GM10248 (cell line): ENCODE results near the gene PCF11.

ENCODE experiments used
- CTCF ChIA-PET: fragments of 300-600 bp; sonication (Branson Sonifier 250); formaldehyde crosslinking; extraction: SDS; loops from one replicate; lab custom pipeline; 2021; ENCODE audit warnings: antibody characterized with exemption; lab: Yijun Ruan, JAX
- POLR2A ChIA-PET: fragments of 350-650 bp; sonication (Branson Sonifier 250); formaldehyde crosslinking; extraction: SDS; loops from one replicate; lab custom pipeline; 2020; ENCODE audit warnings: antibody characterized with exemption; lab: Yijun Ruan, JAX
- DNase-seq: peaks from one replicate; pipeline ENCODE4 v3.0.0; 2012; ENCODE audit errors: extremely low spot score
- CTCF ChIP-seq: IDR thresholded peaks from 2 replicates; pipeline ENCODE4 v1.5.1; 2012; ENCODE audit warnings: mild to moderate bottlenecking, low read depth; ENCODE audit errors: extremely low read depth, missing control alignments, control extremely low read depth

PCF11 gene

GRCh38 chr11:83118814-83119213, 38.1 kb upstream of the PCF11 start:
- DNase-seq, result no peak
- CTCF ChIA-PET, result interaction anchor here (0.7 to 1.1 kb wide), 2 partner anchors 9 to 131 kb away, joined by 3 to 4 read pairs; no protein-coding TSS in a partner anchor
- POLR2A ChIA-PET, result no interaction called here
- no peak for TF ChIP-seq CTCF

DNA sequence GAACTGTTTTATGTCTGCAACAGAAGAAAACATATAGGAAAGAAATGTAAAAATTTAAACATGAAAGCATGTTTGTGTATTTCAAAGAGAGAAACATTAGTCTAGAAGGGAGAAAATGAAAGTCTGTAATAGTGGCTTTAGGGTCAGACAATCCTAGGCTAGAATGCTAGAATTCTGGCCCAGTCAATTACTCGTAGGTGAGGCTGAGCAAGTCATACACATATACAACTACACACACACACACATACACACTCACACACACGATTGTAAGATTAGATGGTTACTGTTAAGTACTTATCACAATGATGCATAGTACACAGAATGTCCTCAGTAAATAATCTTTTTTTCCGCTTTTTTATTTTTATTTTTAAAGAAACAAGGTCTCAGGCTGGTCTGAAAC, 37.7 kb upstream of the PCF11 start:
- no peak for DNase-seq
- CTCF ChIA-PET, result interaction anchor here (0.7 kb wide), 1 partner anchor 130 kb away, joined by 3 read pairs; no protein-coding TSS in a partner anchor
- no peak for TF ChIP-seq CTCF
- POLR2A ChIA-PET, result no interaction called here

GRCh38 chr11:83120327-83120726, 36.6 kb upstream of the PCF11 start:
- CTCF ChIA-PET, result interaction anchor here (0.6 to 1.1 kb wide), 5 partner anchors 10 to 67 kb away, joined by 3 read pairs; no protein-coding TSS in a partner anchor
- DNase-seq, result no peak
- no peak for TF ChIP-seq CTCF
- POLR2A ChIA-PET, result no interaction called here

DNA sequence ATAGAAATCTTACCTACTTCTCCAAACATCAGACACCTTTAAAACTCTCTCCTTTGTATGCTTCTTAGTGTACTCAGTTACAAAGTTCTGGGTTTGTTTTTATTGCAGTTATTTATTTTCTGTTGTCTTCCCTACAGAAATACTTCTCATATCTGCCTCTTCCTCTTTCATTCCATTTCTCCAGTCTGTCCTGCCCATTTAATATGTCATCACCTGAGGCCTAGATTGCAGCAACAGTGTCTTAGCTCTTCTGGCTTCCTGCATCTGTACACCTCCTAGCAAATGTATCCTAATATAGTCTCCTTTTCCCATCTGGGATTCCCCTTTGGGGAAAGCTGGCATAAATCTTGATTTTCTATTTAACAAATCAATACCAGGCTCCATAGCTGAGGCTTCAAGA, 34.9 kb upstream of the PCF11 start:
- CTCF ChIA-PET, result no interaction called here
- no peak for DNase-seq
- POLR2A ChIA-PET, result no interaction called here
- TF ChIP-seq CTCF, result no peak

- no peak for TF ChIP-seq CTCF
- ChIA-PET POLR2A (no interaction called here), CTCF (no interaction called here)
- DNase-seq, result no peak
Observed at GRCh38 chr11:83122766-83123165, 34.2 kb upstream of the PCF11 start.

GRCh38 chr11:83124636-83125424, 32.1 kb upstream of the PCF11 start:
- no peak for DNase-seq
- ChIA-PET POLR2A (no interaction called here), CTCF (interaction anchor here (1.5 kb wide), 1 partner anchor 15 kb away, joined by 3 read pairs; no protein-coding TSS in a partner anchor)
- no peak for TF ChIP-seq CTCF
